HCT116 (cell line): ENCODE data around the gene CRHR1. TPM values are rescaled to one million over a fixed set of nuclear protein-coding genes. Genes with fewer than 3 reads are reported as not detected.

ENCODE experiments used
- ATAC-seq: fragments of 200-7000 bp; cut with Tn5 transposase; 2 replicates; pipeline ENCODE4 v1.9.1; 2020; ENCODE audit warnings: mild to moderate bottlenecking, moderate library complexity
- BruUV-seq: library from RNA; stranded (reverse); fragments of 400-500 nt; replicated peaks from 2 replicates; lab custom pipeline; 2021; lab: Mats Ljungman, UMichigan
- CTCF ChIA-PET: fragments of 300-600 bp; sonication (Branson Sonifier 250); formaldehyde crosslinking; loops from one replicate; lab custom pipeline; 2021; ENCODE audit warnings: antibody characterized with exemption; lab: Charles Lee
- POLR2A ChIA-PET: fragments of 300-600, 350-600 bp; sonication (Branson Sonifier 250); formaldehyde crosslinking; loops from one replicate; lab custom pipeline; 2021; ENCODE audit warnings: antibody characterized with exemption; lab: Charles Lee
- RAD21 ChIA-PET, 2 experiments: fragments of 300-600 bp; sonication (Branson Sonifier 250); formaldehyde crosslinking; loops; one replicate each; lab custom pipeline; 2023; ENCODE audit warnings: low total read pairs in 2 of 2; ENCODE audit not compliant: uncharacterized antibody in 2 of 2, unreplicated experiment in 2 of 2, low non-redundant PET in 1 of 2; lab: Charles Lee
- DNase-seq: peaks from one replicate; pipeline ENCODE4 v3.0.0-alpha.2; 2010; ENCODE audit warnings: low read depth, low spot score
- H2AFZ ChIP-seq: fragments of 200-600 bp; shearing (Covaris generic), sonication (generic); 2 replicates; pipeline ENCODE4 v1.6.1; 2017; ENCODE audit warnings: low read depth, mixed run types, mixed read lengths, antibody characterized with exemption, low read length; ENCODE audit not compliant: poor library complexity, severe bottlenecking
- H3K27ac ChIP-seq: 2 replicates; pipeline ENCODE4 v1.5.1; 2012; ENCODE audit warnings: low read depth, low read length
- H3K27me3 ChIP-seq: fragments of 200-600 bp; sonication (generic); 2 replicates; pipeline ENCODE4 v1.6.1; 2016; ENCODE audit warnings: mixed run types, low read length, mixed read lengths; ENCODE audit not compliant: insufficient read depth
- H3K36me3 ChIP-seq, 2 experiments: fragments of 200-500 bp in 1 of 2; fragments of 200-600 bp in 1 of 2; sonication (Bioruptor generic) in 1 of 2; sonication (generic) in 1 of 2; 2 replicates each; pipeline versions ENCODE4 v1.5.1 to v1.6.1; 2014 to 2016; ENCODE audit warnings: low read length in 2 of 2, inconsistent platforms in 1 of 2, mixed read lengths in 1 of 2, mixed run types in 1 of 2; ENCODE audit not compliant: insufficient read depth in 2 of 2, control insufficient read depth in 1 of 2
- H3K4me1 ChIP-seq, 2 experiments: fragments of 200-600 bp in 1 of 2; sonication (generic) in 1 of 2; 2 replicates each; pipeline versions ENCODE4 v1.5.1 to v1.6.1; 2012 to 2017; ENCODE audit warnings: low read length in 2 of 2, inconsistent platforms in 1 of 2, mild to moderate bottlenecking in 1 of 2, mixed read lengths in 1 of 2, mixed run types in 1 of 2, moderate library complexity in 1 of 2; ENCODE audit not compliant: insufficient read depth in 2 of 2, control insufficient read depth in 1 of 2
- H3K4me2 ChIP-seq: fragments of 200-600 bp; sonication (generic); 2 replicates; pipeline ENCODE4 v1.6.1; 2017; ENCODE audit warnings: mixed run types, low read length, mixed read lengths
- H3K4me3 ChIP-seq, 2 experiments: fragments of 200-600 bp in 1 of 2; sonication (generic) in 1 of 2; replicated peaks in 1 of 2; 2 replicates each; pipeline ENCODE4 v1.5.1; 2011 to 2016; ENCODE audit warnings: low read length in 2 of 2, control low read depth in 1 of 2, low read depth in 1 of 2, mild to moderate bottlenecking in 1 of 2, mixed read lengths in 1 of 2, mixed run types in 1 of 2
- H3K79me2 ChIP-seq: fragments of 200-600 bp; sonication (generic); 2 replicates; pipeline ENCODE4 v1.6.1; 2017; ENCODE audit warnings: mild to moderate bottlenecking, mixed run types, low read length, moderate library complexity, mixed read lengths; ENCODE audit not compliant: insufficient read depth
- H3K9ac ChIP-seq: fragments of 200-600 bp; sonication (generic); 2 replicates; pipeline ENCODE4 v1.6.1; 2016; ENCODE audit warnings: low read length, mixed read lengths
- H3K9me2 ChIP-seq: fragments of 200-600 bp; sonication (generic), shearing (Covaris generic); 2 replicates; pipeline ENCODE4 v1.6.1; 2017; ENCODE audit warnings: mixed run types, mild to moderate bottlenecking, moderate library complexity; ENCODE audit not compliant: insufficient read depth
- H3K9me3 ChIP-seq, 2 experiments: fragments of 200-500 bp in 1 of 2; fragments of 200-600 bp in 1 of 2; sonication (Bioruptor generic) in 1 of 2; sonication (generic) in 1 of 2; 2 replicates each; pipeline ENCODE4 v1.6.1; 2014 to 2017; ENCODE audit warnings: low read length in 2 of 2, mixed read lengths in 2 of 2, inconsistent platforms in 1 of 2, low read depth in 1 of 2, mild to moderate bottlenecking in 1 of 2, mixed run types in 1 of 2, moderate library complexity in 1 of 2; ENCODE audit not compliant: control insufficient read depth in 1 of 2, insufficient read depth in 1 of 2
- H4K20me1 ChIP-seq: fragments of 200-600 bp; sonication (generic), shearing (Covaris generic); 2 replicates; pipeline ENCODE4 v1.6.1; 2017; ENCODE audit warnings: mixed run types, mild to moderate bottlenecking, moderate library complexity; ENCODE audit not compliant: insufficient read depth
- CTCF ChIP-seq, 3 experiments: fragments of 200-600 bp in 1 of 3; sonication (generic) in 1 of 3; IDR thresholded peaks in 2 of 3; conservative IDR thresholded peaks in 1 of 3; 2 replicates each; pipeline ENCODE4 v1.5.1; 2012 to 2017; ENCODE audit warnings: low read depth in 2 of 3, low read length in 2 of 3, antibody characterized with exemption in 1 of 3, borderline replicate concordance in 1 of 3, control low read depth in 1 of 3, mild to moderate bottlenecking in 1 of 3, mixed read lengths in 1 of 3, mixed run types in 1 of 3, moderate library complexity in 1 of 3; ENCODE audit not compliant: insufficient read depth in 1 of 3
- EZH2 ChIP-seq: fragments of 200-600 bp; sonication (generic); IDR thresholded peaks from 2 replicates; pipeline ENCODE4 v1.6.1; 2017; ENCODE audit warnings: antibody characterized with exemption, mixed run types
- JUND ChIP-seq: IDR thresholded peaks from 2 replicates; pipeline ENCODE4 v1.6.1; 2012
- POLR2A ChIP-seq: IDR thresholded peaks from 2 replicates; pipeline ENCODE4 v1.7.0; 2011; ENCODE audit warnings: borderline replicate concordance; ENCODE audit not compliant: insufficient read depth, insufficient read length; ENCODE audit errors: extremely low read depth
- SIN3A ChIP-seq: IDR thresholded peaks from 2 replicates; pipeline ENCODE4 v1.6.1; 2012; ENCODE audit warnings: low read depth
- SRF ChIP-seq: IDR thresholded peaks from 2 replicates; pipeline ENCODE4 v1.6.1; 2012; ENCODE audit warnings: low read depth
- intact Hi-C: fragments of 100-400 bp; cut with micrococcal nuclease; formaldehyde crosslinking; loops from 2 replicates; pipeline ENCODE4 v1.10.0; 2022
- total RNA-seq: library from RNA; stranded (reverse); gene quantifications from one replicate; pipeline ENCODE4 v1.2.1, GENCODE V29; 2021; ENCODE audit not compliant: unreplicated experiment
- TF ChIP-seq, protein P1 (sequence below): IDR thresholded peaks from 2 replicates; pipeline ENCODE4 v1.6.1; 2011; ENCODE audit warnings: mild to moderate bottlenecking, low read length, moderate library complexity; ENCODE audit not compliant: insufficient replicate concordance; ENCODE audit errors: extremely low read depth

Gene CRHR1
- total RNA-seq, 1 experiment from 2014 or later, result 0.12 TPM

- Histone ChIP-seq H3K4me1 (peaks cover 0 to 12% of the 10 kb centered on the region in 2 experiments; a peak in 2 of 4 replicates), H3K36me3 (no peaks in the 10 kb centered on the region), H3K4me2 (no peak overlapping the region), H3K9me2 (no peaks in the 10 kb centered on the region), H2AFZ (no peak overlapping the region), H3K79me2 (no peaks in the 10 kb centered on the region), H3K4me3 (no peak overlapping the region), H3K27me3 (peaks cover 42% of the 10 kb centered on the region), H4K20me1 (no peaks in the 10 kb centered on the region), H3K27ac (no peak overlapping the region), H3K9me3 (no peaks in the 10 kb centered on the region), H3K9ac (no peak overlapping the region)
- RAD21 ChIA-PET, result no interaction called here
- TF ChIP-seq SIN3A (no peak), JUND (no peak), EZH2 (no peak), POLR2A (no peak), SRF (no peak)
- intact Hi-C loops, result no loop called here
- DNase-seq (no peak), ATAC-seq (no peak)
- BruUV-seq, result no TSS peak
- CTCF ChIA-PET, result no interaction called here
- POLR2A ChIA-PET, result no interaction called here
Observed at GRCh38 chr17:45863857-45864654, 79.9 kb downstream of the CRHR1 start.

DNA sequence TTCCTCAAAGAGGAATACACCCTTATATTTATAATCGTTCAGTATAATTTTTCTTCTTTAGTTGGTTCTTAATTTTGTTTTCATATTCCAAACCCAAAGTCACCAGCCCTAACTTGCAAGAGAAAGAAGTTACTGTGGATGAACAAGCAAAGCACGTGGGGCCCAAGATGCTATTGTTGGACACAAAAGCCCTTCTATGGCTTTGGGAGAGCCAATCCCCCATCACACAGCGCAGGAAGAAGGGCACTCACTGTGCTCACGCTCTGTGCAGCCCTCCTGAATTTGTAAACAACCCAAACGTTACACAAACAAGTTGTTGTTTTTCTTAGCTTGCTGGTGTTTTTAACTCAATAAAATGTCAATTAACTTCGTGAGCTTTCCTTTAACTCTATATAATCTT lies 83.1 kb downstream of the CRHR1 start:
- Histone ChIP-seq H3K9ac (no peak overlapping the region), H2AFZ (no peak overlapping the region)
- ChIA-PET CTCF (no interaction called here), POLR2A (no interaction called here)
- TF ChIP-seq, protein P1, sequence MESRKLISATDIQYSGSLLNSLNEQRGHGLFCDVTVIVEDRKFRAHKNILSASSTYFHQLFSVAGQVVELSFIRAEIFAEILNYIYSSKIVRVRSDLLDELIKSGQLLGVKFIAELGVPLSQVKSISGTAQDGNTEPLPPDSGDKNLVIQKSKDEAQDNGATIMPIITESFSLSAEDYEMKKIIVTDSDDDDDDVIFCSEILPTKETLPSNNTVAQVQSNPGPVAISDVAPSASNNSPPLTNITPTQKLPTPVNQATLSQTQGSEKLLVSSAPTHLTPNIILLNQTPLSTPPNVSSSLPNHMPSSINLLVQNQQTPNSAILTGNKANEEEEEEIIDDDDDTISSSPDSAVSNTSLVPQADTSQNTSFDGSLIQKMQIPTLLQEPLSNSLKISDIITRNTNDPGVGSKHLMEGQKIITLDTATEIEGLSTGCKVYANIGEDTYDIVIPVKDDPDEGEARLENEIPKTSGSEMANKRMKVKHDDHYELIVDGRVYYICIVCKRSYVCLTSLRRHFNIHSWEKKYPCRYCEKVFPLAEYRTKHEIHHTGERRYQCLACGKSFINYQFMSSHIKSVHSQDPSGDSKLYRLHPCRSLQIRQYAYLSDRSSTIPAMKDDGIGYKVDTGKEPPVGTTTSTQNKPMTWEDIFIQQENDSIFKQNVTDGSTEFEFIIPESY, result no peak
- TF ChIP-seq CTCF (IDR thresholded peaks at IDR 0.05 in 2 of 3, conservative IDR thresholded peaks at IDR 0.05 in 1 of 3; ENCODE audit: borderline replicate concordance in 1 of 3, insufficient read depth in 1 of 3, low read depth in 2 of 3, low read length in 2 of 3) (no peak), POLR2A (no peak)
- TF ChIP-seq, all 23 proteins: peak for 0
- Histone ChIP-seq H3K9me3 (no peaks in the 10 kb centered on the region), H3K4me1 (peaks cover 0 to 23% of the 10 kb centered on the region in 2 experiments; a peak in 2 of 4 replicates), H3K9me2 (no peaks in the 10 kb centered on the region), H3K27ac (no peak overlapping the region), H4K20me1 (no peaks in the 10 kb centered on the region), H3K4me3 (no peak overlapping the region), H3K27me3 (peaks cover 33% of the 10 kb centered on the region; the same call in 1 of the 2 replicates), H3K36me3 (no peaks in the 10 kb centered on the region), H3K79me2 (no peaks in the 10 kb centered on the region), H3K4me2 (no peak overlapping the region)
- DNase-seq (no peak), ATAC-seq (no peak)
- RAD21 ChIA-PET, result no interaction called here
- BruUV-seq, result no TSS peak
- intact Hi-C loops, result no loop called here
